ENCODE measurements around the gene SH2D7.

The SH2D7 gene

GRCh38 chr15:78079298-78080087 lies 12.9 kb upstream of the SH2D7 start:
- no peak for DNase-seq

GRCh38 chr15:78080088-78080460 lies 12.3 kb upstream of the SH2D7 start:
- DNase-seq, result no peak

- DNase-seq, result no peak
Measured at GRCh38 chr15:78082106-78082742, 10.1 kb upstream of the SH2D7 start.

- no peak for DNase-seq
Measured at GRCh38 chr15:78082743-78083110, 9.6 kb upstream of the SH2D7 start.

- no peak for DNase-seq
Measured at GRCh38 chr15:78083186-78083585, 9.2 kb upstream of the SH2D7 start.

- no peak for DNase-seq
Measured at GRCh38 chr15:78083687-78084448, 8.5 kb upstream of the SH2D7 start.

- DNase-seq, result no peak
Measured at GRCh38 chr15:78084449-78084750, 8.0 kb upstream of the SH2D7 start.

GRCh38 chr15:78085928-78086327 lies 6.4 kb upstream of the SH2D7 start:
- no peak for DNase-seq

GRCh38 chr15:78087951-78088772 lies 4.2 kb upstream of the SH2D7 start:
- no peak for DNase-seq

- no peak for DNase-seq
Measured at GRCh38 chr15:78088773-78089080, 3.6 kb upstream of the SH2D7 start.

- DNase-seq, result no peak
Measured at GRCh38 chr15:78090422-78091063, 1.8 kb upstream of the SH2D7 start.

- DNase-seq, result no peak
Measured at GRCh38 chr15:78093242-78094020, 1.1 kb downstream of the SH2D7 start.

GRCh38 chr15:78097667-78098066 lies 5.3 kb downstream of the SH2D7 start:
- no peak for DNase-seq

GRCh38 chr15:78098131-78098755 lies 5.9 kb downstream of the SH2D7 start:
- no peak for DNase-seq

- no peak for DNase-seq
Measured at GRCh38 chr15:78100886-78101285, 8.5 kb downstream of the SH2D7 start.

GRCh38 chr15:78101423-78102105 lies 9.2 kb downstream of the SH2D7 start:
- DNase-seq, result no peak

GRCh38 chr15:78102211-78102610 lies 9.8 kb downstream of the SH2D7 start:
- no peak for DNase-seq

GRCh38 chr15:78102741-78103140 lies 10.4 kb downstream of the SH2D7 start:
- no peak for DNase-seq

GRCh38 chr15:78103406-78104118 lies 11.2 kb downstream of the SH2D7 start:
- no peak for DNase-seq

GRCh38 chr15:78104119-78104479 lies 11.7 kb downstream of the SH2D7 start:
- DNase-seq, result no peak
